ENCODE measurements around the gene FCHSD2.

FCHSD2 gene

DNA sequence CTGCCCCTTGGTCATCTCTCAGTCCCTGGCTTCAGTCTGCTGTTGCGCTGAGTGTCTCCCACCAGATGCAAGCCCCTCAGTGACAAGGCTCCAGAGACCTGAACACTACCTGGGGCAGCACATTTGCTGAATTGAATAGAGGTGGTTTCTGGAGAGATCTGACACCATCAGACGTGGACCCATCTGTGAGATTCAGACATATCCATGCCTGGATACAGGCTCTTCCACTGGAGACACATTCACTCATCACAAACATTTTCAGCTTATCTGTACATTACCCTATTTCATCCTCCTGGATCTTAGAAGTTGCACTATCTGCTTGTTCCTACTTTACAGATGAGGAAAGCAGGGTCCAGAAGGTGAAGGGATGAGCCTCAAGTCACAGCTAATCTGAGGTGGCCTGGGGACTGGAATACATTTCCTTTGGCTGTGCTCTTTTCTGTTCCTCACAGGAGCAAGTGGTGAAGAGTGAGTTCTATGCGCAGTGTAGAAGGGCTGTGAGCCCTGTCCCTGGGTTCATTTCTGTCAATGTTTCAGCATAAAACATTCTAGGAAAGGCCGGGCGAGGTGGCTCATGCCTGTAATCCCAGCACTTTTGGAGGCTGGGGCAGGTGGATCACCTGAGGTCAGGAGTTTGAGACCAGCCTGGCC, 308.9 kb downstream of the FCHSD2 start (continued):
- TF ChIP-seq, protein P1, sequence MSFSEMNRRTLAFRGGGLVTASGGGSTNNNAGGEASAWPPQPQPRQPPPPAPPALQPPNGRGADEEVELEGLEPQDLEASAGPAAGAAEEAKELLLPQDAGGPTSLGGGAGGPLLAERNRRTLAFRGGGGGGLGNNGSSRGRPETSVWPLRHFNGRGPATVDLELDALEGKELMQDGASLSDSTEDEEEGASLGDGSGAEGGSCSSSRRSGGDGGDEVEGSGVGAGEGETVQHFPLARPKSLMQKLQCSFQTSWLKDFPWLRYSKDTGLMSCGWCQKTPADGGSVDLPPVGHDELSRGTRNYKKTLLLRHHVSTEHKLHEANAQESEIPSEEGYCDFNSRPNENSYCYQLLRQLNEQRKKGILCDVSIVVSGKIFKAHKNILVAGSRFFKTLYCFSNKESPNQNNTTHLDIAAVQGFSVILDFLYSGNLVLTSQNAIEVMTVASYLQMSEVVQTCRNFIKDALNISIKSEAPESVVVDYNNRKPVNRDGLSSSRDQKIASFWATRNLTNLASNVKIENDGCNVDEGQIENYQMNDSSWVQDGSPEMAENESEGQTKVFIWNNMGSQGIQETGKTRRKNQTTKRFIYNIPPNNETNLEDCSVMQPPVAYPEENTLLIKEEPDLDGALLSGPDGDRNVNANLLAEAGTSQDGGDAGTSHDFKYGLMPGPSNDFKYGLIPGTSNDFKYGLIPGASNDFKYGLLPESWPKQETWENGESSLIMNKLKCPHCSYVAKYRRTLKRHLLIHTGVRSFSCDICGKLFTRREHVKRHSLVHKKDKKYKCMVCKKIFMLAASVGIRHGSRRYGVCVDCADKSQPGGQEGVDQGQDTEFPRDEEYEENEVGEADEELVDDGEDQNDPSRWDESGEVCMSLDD (tag by site-specific recombination; IDR thresholded peaks at IDR 0.05) = no peak
- TF ChIP-seq ZNF223 (tag by site-specific recombination; IDR thresholded peaks at IDR 0.05) = no peak
- TF ChIP-seq ZNF341 (tag by site-specific recombination; IDR thresholded peaks at IDR 0.05; ENCODE audit: low read depth) = no peak
- no peak for TF ChIP-seq ZNF626 (tag by site-specific recombination; IDR thresholded peaks at IDR 0.05)
- no peak for TF ChIP-seq KLF8 (tag by site-specific recombination; IDR thresholded peaks at IDR 0.05)
- no peak for TF ChIP-seq ZNF423 (tag by site-specific recombination; IDR thresholded peaks at IDR 0.05)

GRCh38 chr11:72832301-72833082, 309.6 kb downstream of the FCHSD2 start:
- Histone ChIP-seq H3K27ac (ENCODE audit: extremely low read depth, low read depth, low read length) (no peak overlapping the region), H3K4me3 (ENCODE audit: low read depth, low read length) (no peak overlapping the region), H3K4me1 (ENCODE audit: control insufficient read depth, insufficient read depth, low read length) (no peaks in the 10 kb centered on the region), H3K36me3 (ENCODE audit: control insufficient read depth in 2 of 2, insufficient read depth in 1 of 2, low read length in 2 of 2) (peaks cover 0 to 10% of the 10 kb centered on the region in 2 experiments; a peak in 1 of 3 replicates), H3K9me3 (ENCODE audit: control insufficient read depth, insufficient read depth, low read depth, low read length) (no peaks in the 10 kb centered on the region)
- POLR2A ChIA-PET = interaction anchor here (0.6 kb wide), 1 partner anchor 110 kb away, joined by 4 read pairs; no protein-coding TSS in a partner anchor
- TF ChIP-seq ZNF341 (tag by site-specific recombination; IDR thresholded peaks at IDR 0.05; ENCODE audit: low read depth) (peak; percentile 27; the same call in 1 of the 2 replicates), ZNF302 (tag by site-specific recombination; IDR thresholded peaks at IDR 0.05; ENCODE audit: low read depth) (no peak)
- CTCF ChIA-PET = interaction anchor here (0.5 to 6.2 kb wide), 15 partner anchors 8 to 356 kb away, joined by 3 to 50 read pairs (median 4); no protein-coding TSS in a partner anchor

DNA sequence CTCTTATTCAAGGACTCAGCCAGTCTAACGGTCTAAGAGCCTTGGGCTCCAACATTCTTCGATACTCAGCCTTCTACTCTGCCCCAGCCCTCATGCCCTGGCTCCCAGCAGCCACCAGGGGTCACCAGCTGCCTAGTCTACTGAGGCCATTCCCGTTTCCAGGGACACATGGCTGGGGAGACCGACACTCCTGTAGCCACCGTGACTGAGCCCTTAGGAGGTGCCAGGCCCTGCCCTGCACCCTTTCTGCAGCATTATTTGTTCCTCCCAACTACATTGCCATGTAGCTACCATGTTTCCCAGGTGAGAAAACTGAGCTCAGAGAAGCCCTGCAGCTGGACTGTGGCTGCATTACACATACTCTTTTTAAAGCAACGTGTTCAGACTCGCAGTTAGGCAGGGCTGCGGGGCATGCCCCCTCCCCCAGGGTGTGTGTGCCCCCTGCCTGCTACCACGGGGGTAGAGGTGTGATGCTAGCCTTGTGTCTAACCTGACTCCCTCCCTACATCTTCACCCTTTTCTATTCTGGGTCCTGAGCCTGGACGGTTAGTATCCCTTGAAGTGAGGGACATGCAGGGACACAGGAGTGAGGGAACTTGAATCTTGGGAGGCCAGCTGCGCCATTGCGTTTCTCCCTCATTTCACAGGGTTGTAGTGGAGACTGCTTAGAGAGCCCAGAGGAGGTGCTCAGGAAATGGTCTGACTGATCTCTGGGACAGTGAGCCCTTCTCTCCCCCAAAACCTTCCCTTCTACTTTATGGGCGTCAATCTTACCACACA, 310.4 kb downstream of the FCHSD2 start:
- ChIA-PET CTCF (interaction anchor here (0.6 to 6.2 kb wide), 18 partner anchors 9 to 413 kb away, joined by 3 to 50 read pairs (median 4); partner anchors contain the start of gene STARD10), POLR2A (no interaction called here)
- Histone ChIP-seq H3K4me3 (ENCODE audit: low read depth, low read length) (no peak overlapping the region), H3K27ac (ENCODE audit: extremely low read depth, low read depth, low read length) (no peak overlapping the region), H3K4me1 (ENCODE audit: control insufficient read depth, insufficient read depth, low read length) (no peaks in the 10 kb centered on the region), H3K36me3 (ENCODE audit: control insufficient read depth in 2 of 2, insufficient read depth in 1 of 2, low read length in 2 of 2) (peaks cover 0 to 7% of the 10 kb centered on the region in 2 experiments; a peak in 1 of 3 replicates), H3K9me3 (ENCODE audit: control insufficient read depth, insufficient read depth, low read depth, low read length) (no peaks in the 10 kb centered on the region)
- TF ChIP-seq ZNF2 (tag by site-specific recombination; IDR thresholded peaks at IDR 0.05) (peak; percentile 37; the same call in 1 of the 2 replicates), ZNF510 (tag by site-specific recombination; IDR thresholded peaks at IDR 0.05; ENCODE audit: insufficient replicate concordance) (no peak), GLIS1 (tag by site-specific recombination; IDR thresholded peaks at IDR 0.05) (peak; percentile 68), ZNF23 (tag by site-specific recombination; IDR thresholded peaks at IDR 0.05; ENCODE audit: borderline replicate concordance) (no peak), ZFP69B (tag by site-specific recombination; IDR thresholded peaks at IDR 0.05) (no peak), HIC1 (tag by site-specific recombination; IDR thresholded peaks at IDR 0.05) (no peak), ZNF214 (tag by site-specific recombination; IDR thresholded peaks at IDR 0.05; ENCODE audit: borderline replicate concordance) (no peak)
- TF ChIP-seq, protein P2, sequence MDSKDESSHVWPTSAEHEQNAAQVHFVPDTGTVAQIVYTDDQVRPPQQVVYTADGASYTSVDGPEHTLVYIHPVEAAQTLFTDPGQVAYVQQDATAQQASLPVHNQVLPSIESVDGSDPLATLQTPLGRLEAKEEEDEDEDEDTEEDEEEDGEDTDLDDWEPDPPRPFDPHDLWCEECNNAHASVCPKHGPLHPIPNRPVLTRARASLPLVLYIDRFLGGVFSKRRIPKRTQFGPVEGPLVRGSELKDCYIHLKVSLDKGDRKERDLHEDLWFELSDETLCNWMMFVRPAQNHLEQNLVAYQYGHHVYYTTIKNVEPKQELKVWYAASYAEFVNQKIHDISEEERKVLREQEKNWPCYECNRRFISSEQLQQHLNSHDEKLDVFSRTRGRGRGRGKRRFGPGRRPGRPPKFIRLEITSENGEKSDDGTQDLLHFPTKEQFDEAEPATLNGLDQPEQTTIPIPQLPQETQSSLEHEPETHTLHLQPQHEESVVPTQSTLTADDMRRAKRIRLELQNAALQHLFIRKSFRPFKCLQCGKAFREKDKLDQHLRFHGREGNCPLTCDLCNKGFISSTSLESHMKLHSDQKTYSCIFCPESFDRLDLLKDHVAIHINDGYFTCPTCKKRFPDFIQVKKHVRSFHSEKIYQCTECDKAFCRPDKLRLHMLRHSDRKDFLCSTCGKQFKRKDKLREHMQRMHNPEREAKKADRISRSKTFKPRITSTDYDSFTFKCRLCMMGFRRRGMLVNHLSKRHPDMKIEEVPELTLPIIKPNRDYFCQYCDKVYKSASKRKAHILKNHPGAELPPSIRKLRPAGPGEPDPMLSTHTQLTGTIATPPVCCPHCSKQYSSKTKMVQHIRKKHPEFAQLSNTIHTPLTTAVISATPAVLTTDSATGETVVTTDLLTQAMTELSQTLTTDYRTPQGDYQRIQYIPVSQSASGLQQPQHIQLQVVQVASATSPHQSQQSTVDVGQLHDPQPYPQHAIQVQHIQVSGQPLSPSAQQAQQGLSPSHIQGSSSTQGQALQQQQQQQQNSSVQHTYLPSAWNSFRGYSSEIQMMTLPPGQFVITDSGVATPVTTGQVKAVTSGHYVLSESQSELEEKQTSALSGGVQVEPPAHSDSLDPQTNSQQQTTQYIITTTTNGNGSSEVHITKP (tag by site-specific recombination; IDR thresholded peaks at IDR 0.05) = no peak

Measured in HEK293 (cell line).